ENCODE data around the gene CER1.
"Not testable (repeated sequence)": the region's sequence is repeated elsewhere in the genome, so short reads cannot be mapped to it uniquely, and the experiment has no call there.

Gene CER1

DNA sequence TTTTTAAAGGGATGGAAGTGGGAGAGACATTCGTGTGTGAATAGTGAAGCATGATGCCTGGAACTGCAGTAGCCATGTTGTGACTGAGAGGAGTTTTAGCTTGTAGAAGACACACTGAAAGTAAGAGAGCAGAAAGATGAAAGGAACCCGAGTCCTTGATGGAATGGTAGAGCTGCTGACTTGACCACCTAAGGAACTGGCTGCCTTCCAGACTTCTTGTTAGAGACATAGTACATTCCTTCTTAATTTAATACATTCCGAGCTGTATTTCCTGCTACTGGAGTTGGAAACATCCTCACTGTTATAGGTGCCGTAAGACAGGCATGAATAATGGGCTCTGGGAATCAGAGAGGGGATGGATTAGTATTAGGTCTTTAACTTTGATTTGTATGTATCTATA is 7.4 kb downstream of the CER1 start:
- FAIRE-seq, result no peak
- DNase-seq (ENCODE audit: low spot score), result peak; percentile 3

DNA sequence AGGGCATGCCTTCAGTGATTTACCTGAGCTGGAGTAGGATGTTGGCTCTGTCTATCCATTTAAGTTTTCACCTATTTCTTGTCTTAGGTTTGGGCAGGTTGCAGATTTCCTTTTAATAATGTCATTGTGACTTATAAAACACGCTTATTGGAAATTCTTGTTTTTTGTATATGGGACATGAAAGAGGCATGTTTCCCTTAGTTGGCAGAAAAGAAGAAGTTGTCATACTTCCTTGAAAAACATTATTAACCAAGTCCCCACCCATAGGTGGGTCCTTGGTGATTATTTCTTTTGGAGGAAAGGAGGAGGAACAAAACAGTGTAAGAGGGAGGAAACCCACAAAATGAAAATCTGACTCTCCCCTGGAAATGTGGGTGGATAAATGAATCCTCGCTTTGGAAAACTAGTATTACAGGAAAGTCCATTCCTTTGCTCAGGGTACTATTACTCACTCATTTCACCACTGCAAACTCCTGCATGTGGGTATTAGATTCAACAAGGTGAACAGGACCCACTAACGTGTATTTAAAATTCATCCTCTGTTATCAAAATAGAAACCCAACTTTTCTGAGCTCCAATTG is 9.3 kb downstream of the CER1 start:
- no peak for FAIRE-seq

DNA sequence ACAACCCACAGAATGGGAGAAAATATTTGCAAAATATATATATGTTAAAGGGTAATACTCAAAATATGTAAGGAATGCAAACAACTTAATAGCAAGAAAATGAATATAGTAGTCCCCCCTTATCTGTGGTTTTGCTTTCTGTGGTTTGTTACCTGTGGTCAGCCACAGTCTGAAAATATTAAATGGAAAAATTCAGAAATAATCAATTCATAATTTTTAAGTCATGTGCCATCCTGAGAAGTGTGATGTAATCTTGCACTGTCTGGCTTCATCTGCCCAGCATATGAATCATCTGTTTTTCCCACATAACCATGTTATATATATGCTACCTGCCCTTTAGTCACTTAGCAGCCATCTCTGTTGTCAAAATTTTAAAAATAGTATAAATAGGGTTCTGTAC is 11.7 kb downstream of the CER1 start:
- DNase-seq (ENCODE audit: low spot score) (peak; percentile 7), FAIRE-seq (no peak)

More for the DNA sequence above, 9.3 kb downstream of the CER1 start:
- no peak for DNase-seq (ENCODE audit: low spot score)

DNA sequence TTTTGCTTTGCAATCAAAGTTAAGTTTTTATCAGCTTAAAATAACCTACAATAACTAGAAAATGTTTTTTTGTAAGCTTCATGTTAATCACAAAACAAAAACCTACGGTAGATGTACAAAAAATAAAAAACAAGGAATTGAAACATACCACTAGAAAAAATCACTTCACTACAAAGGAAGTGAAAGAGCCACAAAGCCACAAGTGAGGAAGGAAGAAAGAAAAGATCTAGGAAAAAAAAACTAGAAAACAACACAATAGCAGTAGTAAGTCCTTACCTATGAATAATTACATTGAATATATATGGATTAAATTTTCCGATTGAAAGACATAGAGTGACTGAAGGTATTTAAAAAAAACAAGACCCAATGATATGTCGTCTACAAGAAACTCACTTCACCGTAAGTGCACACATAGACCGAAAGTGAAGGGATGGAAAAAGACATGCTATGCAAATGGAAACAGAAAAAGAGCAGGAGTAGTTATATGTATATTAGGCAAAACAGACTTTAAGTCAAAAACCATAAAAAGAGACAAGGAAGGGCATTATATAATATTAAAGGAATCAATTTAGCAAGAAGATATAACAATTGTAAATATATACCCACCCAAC is 15.9 kb downstream of the CER1 start:
- no peak for FAIRE-seq
- no peak for DNase-seq (ENCODE audit: low spot score)

GRCh38 chr9:14705079-14705478 is 17.5 kb downstream of the CER1 start:
- DNase-seq (ENCODE audit: low spot score), result no peak
- no peak for FAIRE-seq

GRCh38 chr9:14704281-14704680 is 18.3 kb downstream of the CER1 start:
- DNase-seq (ENCODE audit: low spot score), result no peak
- no peak for FAIRE-seq

DNA sequence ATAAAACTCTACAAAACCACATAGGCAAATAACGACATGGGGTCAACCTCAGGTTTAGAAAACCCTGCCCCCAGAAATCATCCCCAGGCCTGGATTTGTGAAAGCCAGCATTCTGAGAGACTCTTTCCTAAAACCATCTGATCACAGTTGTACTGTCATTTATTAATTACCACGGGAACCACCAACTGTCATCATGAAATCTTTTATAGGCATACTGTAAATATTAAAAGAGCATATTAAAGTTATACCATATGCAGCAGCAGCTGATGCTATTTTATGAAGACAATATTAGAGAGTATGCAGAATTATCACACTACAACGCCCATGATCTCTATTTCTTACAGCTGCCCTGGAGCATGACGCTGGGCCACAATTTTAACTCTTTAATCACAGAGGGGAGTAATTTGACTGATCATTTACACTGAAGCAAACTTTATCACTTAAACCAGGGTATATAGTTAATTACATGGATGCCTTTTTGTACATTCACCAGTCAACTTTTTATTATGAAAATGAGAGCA is 20.3 kb downstream of the CER1 start:
- DNase-seq (ENCODE audit: low spot score), result no peak
- FAIRE-seq, result no peak

- DNase-seq (ENCODE audit: low spot score) (peak; percentile 70), FAIRE-seq (no peak)
Measured at GRCh38 chr9:14693251-14693861, 29.2 kb downstream of the CER1 start, which contains the start of gene ZDHHC21. Gene ZDHHC21, minus strand, starts transcription at chr9:14693432. Its CDS starts 19,092 bp downstream, at chr9:14674340.

GRCh38 chr9:14692470-14693250 is 29.9 kb downstream of the CER1 start:
- DNase-seq (ENCODE audit: low spot score), result no peak
- no peak for FAIRE-seq

GRCh38 chr9:14690948-14691730 is 31.4 kb downstream of the CER1 start:
- no peak for DNase-seq (ENCODE audit: low spot score)

DNA sequence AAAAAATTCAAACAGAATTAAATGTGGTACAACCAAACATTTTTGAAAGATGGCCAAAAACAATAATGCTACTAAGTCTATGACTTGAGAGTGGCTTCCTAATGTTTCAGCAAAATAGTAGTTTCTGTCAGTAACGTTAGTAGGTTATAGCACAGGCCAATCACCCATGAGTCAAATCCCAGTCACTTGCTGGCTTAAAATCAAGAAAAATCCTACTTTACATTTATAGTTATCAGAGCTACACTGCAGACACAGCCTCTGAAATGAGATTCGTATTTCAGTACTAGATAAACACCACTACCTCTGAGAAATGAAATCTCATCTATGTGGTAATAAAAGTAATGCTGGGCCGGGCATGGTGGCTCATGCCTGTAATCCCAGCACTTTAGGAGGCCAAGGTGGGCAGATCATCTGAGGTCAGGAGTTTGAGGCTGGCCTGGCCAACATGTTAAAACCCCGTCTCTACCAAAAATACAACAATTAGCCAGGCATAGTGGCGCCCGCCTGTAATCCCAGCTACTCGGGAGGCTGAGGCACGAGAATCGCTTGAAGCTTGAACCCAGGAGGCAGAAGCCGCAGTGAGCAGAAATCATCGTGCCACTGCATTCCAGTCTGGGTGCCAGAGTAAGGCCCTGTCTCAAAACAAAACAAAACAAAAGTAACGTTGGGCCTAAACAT is 35.4 kb downstream of the CER1 start:
- FAIRE-seq, result no peak
- no peak for DNase-seq (ENCODE audit: low spot score)

More at GRCh38 chr9:14690948-14691730, 31.4 kb downstream of the CER1 start:
- FAIRE-seq, result no peak

GRCh38 chr9:14686168-14686567 is 36.4 kb downstream of the CER1 start:
- FAIRE-seq (no peak), DNase-seq (ENCODE audit: low spot score) (no peak)

- FAIRE-seq; DNase-seq (ENCODE audit: low spot score): not testable (repeated sequence)
Measured at GRCh38 chr9:14682616-14683015, 39.9 kb downstream of the CER1 start.

- no peak for DNase-seq (ENCODE audit: low spot score)
- FAIRE-seq, result no peak
Measured at GRCh38 chr9:14678776-14679175, 43.8 kb downstream of the CER1 start.

- FAIRE-seq, result no peak
Measured at GRCh38 chr9:14677872-14678271, 44.7 kb downstream of the CER1 start.

DNA sequence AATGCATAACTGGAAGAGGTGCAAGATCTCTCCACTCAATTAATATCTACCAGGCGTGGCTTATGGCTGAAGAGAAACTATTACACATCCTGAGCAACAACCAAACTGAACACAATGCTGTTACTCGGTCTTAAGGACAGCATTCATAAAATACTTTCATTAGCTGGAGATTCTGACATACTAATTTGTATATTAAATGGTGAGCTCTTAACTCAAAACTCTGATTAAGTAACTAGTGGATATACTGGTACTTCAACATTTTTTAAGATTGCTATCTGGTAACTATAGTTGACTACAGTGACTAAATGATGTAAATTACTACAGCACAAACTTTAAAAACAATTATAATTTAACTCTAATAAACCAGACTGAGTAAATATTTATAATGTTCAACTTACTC is 45.1 kb downstream of the CER1 start:
- FAIRE-seq, result no peak
- no peak for DNase-seq (ENCODE audit: low spot score)

More at GRCh38 chr9:14677872-14678271, 44.7 kb downstream of the CER1 start:
- DNase-seq (ENCODE audit: low spot score), result no peak

- DNase-seq (ENCODE audit: low spot score) (no peak), FAIRE-seq (no peak)
Measured at GRCh38 chr9:14674630-14675029, 47.9 kb downstream of the CER1 start.

- DNase-seq (ENCODE audit: low spot score), result no peak
- FAIRE-seq, result no peak
Measured at GRCh38 chr9:14671377-14671776, 51.2 kb downstream of the CER1 start.

GRCh38 chr9:14670718-14671117 is 51.8 kb downstream of the CER1 start:
- DNase-seq (ENCODE audit: low spot score) (no peak), FAIRE-seq (no peak)
